NCI-H446 treated with DMSO at 0.1 percent for 48 hours (cell line): Measurements from ENCODE around the gene GADD45G.

Experiments used
- DNase-seq: peaks from one replicate; lab custom pipeline; 2025; lab: John Stamatoyannopoulos, UW

The GADD45G gene

GRCh38 chr9:89604729-89605464 is at the start of gene GADD45G:
TSS of gene GADD45G (plus strand) at chr9:89605012. CDS start at chr9:89605122, 110 bp downstream.
- DNase-seq: peak; percentile 86

GRCh38 chr9:89555036-89555415 is 49.8 kb upstream of the GADD45G start:
- DNase-seq: no peak

- no peak for DNase-seq
Observed at GRCh38 chr9:89555451-89556375, 49.1 kb upstream of the GADD45G start.

GRCh38 chr9:89558196-89558899 is 46.5 kb upstream of the GADD45G start:
- DNase-seq: no peak

- no peak for DNase-seq
Observed at GRCh38 chr9:89558948-89559347, 45.9 kb upstream of the GADD45G start.

- DNase-seq: no peak
Observed at GRCh38 chr9:89562186-89562814, 42.5 kb upstream of the GADD45G start.

GRCh38 chr9:89563571-89564345 is 41.1 kb upstream of the GADD45G start:
- DNase-seq: no peak

- DNase-seq: no peak
Observed at GRCh38 chr9:89564346-89564878, 40.4 kb upstream of the GADD45G start.

GRCh38 chr9:89567649-89568048 is 37.2 kb upstream of the GADD45G start:
- no peak for DNase-seq

GRCh38 chr9:89574309-89574708 is 30.5 kb upstream of the GADD45G start:
- no peak for DNase-seq

- DNase-seq: no peak
Observed at GRCh38 chr9:89576404-89576839, 28.4 kb upstream of the GADD45G start.

GRCh38 chr9:89577363-89577762 is 27.4 kb upstream of the GADD45G start:
- no peak for DNase-seq

GRCh38 chr9:89579741-89580385 is 24.9 kb upstream of the GADD45G start:
- DNase-seq: no peak

GRCh38 chr9:89586311-89586710 is 18.5 kb upstream of the GADD45G start:
- no peak for DNase-seq

GRCh38 chr9:89588271-89588879 is 16.4 kb upstream of the GADD45G start:
- DNase-seq: peak; percentile 29

- no peak for DNase-seq
Observed at GRCh38 chr9:89590415-89590814, 14.4 kb upstream of the GADD45G start.

GRCh38 chr9:89591274-89592212 is 13.3 kb upstream of the GADD45G start:
- DNase-seq: no peak

GRCh38 chr9:89592213-89592815 is 12.5 kb upstream of the GADD45G start:
- DNase-seq: no peak
